Thoracic aorta (tissue), 2 donors: ENCODE data around the gene YOD1. TPM values are rescaled to one million over a fixed set of nuclear protein-coding genes. Genes with fewer than 3 reads are reported as not detected.

Experiments used
- ATAC-seq: fragments of 150-250 bp; one replicate; pipeline ENCODE4 v1.8.0; 2017; ENCODE audit warnings: low read depth; ENCODE audit not compliant: insufficient number of reproducible peaks, low FRiP score
- DNase-seq: peaks from one replicate; pipeline ENCODE4 v3.0.0-alpha.2; 2020; ENCODE audit warnings: low spot score
- H3K27ac ChIP-seq, 2 donors: fragments of 200-600 bp; sonication (generic); 1 replicate in 1 of 2; 2 replicates in 1 of 2; pipeline ENCODE4 v1.5.1; 2016; ENCODE audit warnings: mild to moderate bottlenecking in 2 of 2, moderate library complexity in 2 of 2
- H3K27me3 ChIP-seq: fragments of 200-600 bp; sonication (generic); replicated peaks from 2 replicates; pipeline ENCODE4 v1.6.0; 2016; ENCODE audit warnings: mild to moderate bottlenecking; ENCODE audit not compliant: insufficient read depth
- H3K36me3 ChIP-seq: fragments of 200-600 bp; sonication (generic); one replicate; pipeline ENCODE4 v1.5.1; 2016
- H3K4me1 ChIP-seq, 2 donors: fragments of 200-600 bp; sonication (generic); 1 replicate in 1 of 2; 2 replicates in 1 of 2; pipeline versions ENCODE4 v1.5.1 to v1.6.0; 2016; ENCODE audit warnings: low read depth in 2 of 2, mild to moderate bottlenecking in 1 of 2; ENCODE audit not compliant: control insufficient read depth in 1 of 2
- H3K4me3 ChIP-seq: fragments of 200-600 bp; sonication (generic); 2 replicates; pipeline ENCODE4 v1.5.1; 2016; ENCODE audit warnings: mild to moderate bottlenecking
- H3K9me3 ChIP-seq: fragments of 200-600 bp; sonication (generic); 2 replicates; pipeline ENCODE4 v1.5.1; 2016
- CTCF ChIP-seq: fragments of 200-600 bp; sonication (generic); IDR thresholded peaks from one replicate; pipeline ENCODE4 v1.5.1; 2019; ENCODE audit warnings: antibody characterized with exemption
- total RNA-seq, 2 donors: library from RNA; depleted of rRNA; stranded (reverse); fragments of >200 nt; gene quantifications; one replicate each; pipeline versions ENCODE4 v1.1.0 to v1.2.3, GENCODE V29; 2016

Gene YOD1
- 1 to 10 TPM; 3.8 to 8.4 TPM for total RNA-seq

- DNase-seq: no peak
- ATAC-seq: peak; percentile 11
- H3K4me3 ChIP-seq: peak within 1 kb of the TSS; percentile 92
- H3K9me3 ChIP-seq: no peaks in the 10 kb centered on the region
- TF ChIP-seq CTCF: no peak
- H3K4me1 ChIP-seq: peaks cover 19 to 35% of the 10 kb centered on the region in 2 donors
- H3K27ac ChIP-seq: peak within 1 kb of the TSS; percentile 76 to 80
- H3K36me3 ChIP-seq: peaks cover 12% of the 10 kb centered on the region
- H3K27me3 ChIP-seq: no peaks in the 10 kb centered on the region
Observed at GRCh38 chr1:207051191-207051943, at the start of gene YOD1. TSS of gene YOD1 (minus strand) at chr1:207051208. CDS start at chr1:207051030, 178 bp downstream.

- H3K4me1 ChIP-seq: no peaks in the 10 kb centered on the region
- no peak overlapping the region for H3K4me3 ChIP-seq
- DNase-seq: no peak
- H3K27me3 ChIP-seq: no peaks in the 10 kb centered on the region
- no peak for ATAC-seq
- no peaks in the 10 kb centered on the region for H3K36me3 ChIP-seq
- no peak for TF ChIP-seq CTCF
- no peak overlapping the region for H3K27ac ChIP-seq
- no peaks in the 10 kb centered on the region for H3K9me3 ChIP-seq
Observed at GRCh38 chr1:207097871-207098324, 46.9 kb upstream of the YOD1 start.

GRCh38 chr1:207093944-207094343 lies 42.9 kb upstream of the YOD1 start:
- no peak for ATAC-seq

DNA sequence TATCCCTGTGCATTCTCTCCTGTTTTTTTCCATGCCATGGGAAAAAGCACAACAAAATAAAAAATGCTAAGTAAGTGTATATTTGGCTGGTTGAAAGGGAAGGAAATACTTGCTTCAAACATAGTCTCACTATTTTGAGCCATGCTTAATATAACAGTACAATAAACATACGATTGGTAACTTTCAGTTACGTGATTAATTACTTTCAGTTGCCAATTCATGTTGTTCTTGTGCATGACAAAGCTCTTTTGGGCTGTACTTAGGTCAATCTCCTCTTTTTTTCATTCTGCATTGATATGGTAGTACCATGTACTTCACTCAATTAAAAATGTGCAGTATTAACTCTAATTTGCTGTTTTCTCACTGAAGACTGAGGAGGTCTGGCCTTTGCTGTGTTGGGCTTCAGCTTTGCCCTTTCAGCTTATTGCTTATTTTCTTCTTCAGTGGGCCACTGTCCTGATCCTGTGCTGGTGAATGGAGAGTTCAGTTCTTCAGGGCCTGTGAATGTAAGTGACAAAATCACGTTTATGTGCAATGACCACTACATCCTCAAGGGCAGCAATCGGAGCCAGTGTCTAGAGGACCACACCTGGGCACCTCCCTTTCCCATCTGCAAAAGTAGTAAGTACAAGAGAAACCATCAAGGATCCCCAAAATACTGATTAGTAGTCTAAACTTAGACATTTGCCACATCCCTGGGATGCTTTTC lies 40.3 kb upstream of the YOD1 start:
- Histone ChIP-seq H3K4me3 (no peak overlapping the region), H3K36me3 (no peaks in the 10 kb centered on the region), H3K4me1 (peaks cover 4 to 6% of the 10 kb centered on the region in 2 donors), H3K27me3 (no peaks in the 10 kb centered on the region), H3K9me3 (no peaks in the 10 kb centered on the region), H3K27ac (no peak overlapping the region)
- ATAC-seq (no peak), DNase-seq (no peak)
- no peak for TF ChIP-seq CTCF

More at GRCh38 chr1:207093944-207094343, 42.9 kb upstream of the YOD1 start:
- DNase-seq: no peak
- Histone ChIP-seq H3K36me3 (no peaks in the 10 kb centered on the region), H3K4me3 (no peak overlapping the region), H3K9me3 (no peaks in the 10 kb centered on the region), H3K4me1 (peaks cover 4 to 6% of the 10 kb centered on the region in 2 donors), H3K27ac (no peak overlapping the region), H3K27me3 (no peaks in the 10 kb centered on the region)
- no peak for TF ChIP-seq CTCF

GRCh38 chr1:207089627-207090355 lies 38.8 kb upstream of the YOD1 start:
- peaks cover 4 to 6% of the 10 kb centered on the region in 2 donors for H3K4me1 ChIP-seq
- TF ChIP-seq CTCF: no peak
- no peaks in the 10 kb centered on the region for H3K27me3 ChIP-seq
- H3K9me3 ChIP-seq: no peaks in the 10 kb centered on the region
- H3K27ac ChIP-seq: no peak overlapping the region
- DNase-seq (no peak), ATAC-seq (no peak)
- H3K36me3 ChIP-seq: no peaks in the 10 kb centered on the region
- H3K4me3 ChIP-seq: no peak overlapping the region
